ENCODE data around the gene PNRC2. TPM values are rescaled to one million over a fixed set of nuclear protein-coding genes. Genes with fewer than 3 reads are reported as not detected.
A peak's percentile ranks its signal among the peaks of the same experiment; 100 is the strongest.

The PNRC2 gene
- total and polyA plus RNA-seq, 2 of the 13 experiments (the other 11 are each of a cell fraction or from before 2014, with no cell fraction given) = 74.9 to 97.5 TPM

- no peak for TF ChIP-seq ATF4 (CRISPR knock-in tag; IDR thresholded peaks at IDR 0.05)
- no peak for TF ChIP-seq KMT2B (CRISPR knock-in tag; IDR thresholded peaks at IDR 0.05)
- TF ChIP-seq REST (IDR thresholded peaks at IDR 0.05; ENCODE audit: borderline replicate concordance in 1 of 2, low read depth in 1 of 2, low read length in 2 of 2) = no peak
- TF ChIP-seq STAT6 (CRISPR knock-in tag; IDR thresholded peaks at IDR 0.05; ENCODE audit: borderline replicate concordance) = no peak
- peak; percentile 96 for TF ChIP-seq FOSL2 (CRISPR knock-in tag; IDR thresholded peaks at IDR 0.05)
- TF ChIP-seq HIC2 (CRISPR knock-in tag; IDR thresholded peaks at IDR 0.05; ENCODE audit: low read depth) = peak; percentile 51; the same call in 1 of the 2 replicates
- no peak for TF ChIP-seq JDP2 (CRISPR knock-in tag; IDR thresholded peaks at IDR 0.05; ENCODE audit: borderline replicate concordance)
- no peak for TF ChIP-seq ZNF713 (CRISPR knock-in tag; IDR thresholded peaks at IDR 0.05)
- TF ChIP-seq ELF3 (CRISPR knock-in tag; IDR thresholded peaks at IDR 0.05) = peak; percentile 36; the same call in 1 of the 2 replicates
- no peak for TF ChIP-seq NFYC (CRISPR knock-in tag; IDR thresholded peaks at IDR 0.05)
- 0 out of 2 replicates have a peak, but pooled peaks have one; percentile 23 for TF ChIP-seq ZFX (CRISPR knock-in tag; IDR thresholded peaks at IDR 0.05; ENCODE audit: low read depth)
- peak; percentile 52; the same call in 1 of the 2 replicates for TF ChIP-seq SOX5 (CRISPR knock-in tag; IDR thresholded peaks at IDR 0.05; ENCODE audit: borderline replicate concordance)
- TF ChIP-seq SOX13 (IDR thresholded peaks at IDR 0.05) = no peak
- TF ChIP-seq SOX13 (CRISPR knock-in tag; conservative IDR thresholded peaks at IDR 0.05 in 1 of 2, IDR thresholded peaks at IDR 0.05 in 1 of 2) = peak in 1 of 2 experiments; percentile 41; a peak in 2 of 4 replicates
- no peak for TF ChIP-seq SOX6 (IDR thresholded peaks at IDR 0.05)
- 0 out of 2 replicates have a peak, but pooled peaks have one; percentile 44 for TF ChIP-seq SOX6 (CRISPR knock-in tag; IDR thresholded peaks at IDR 0.05)
- TF ChIP-seq ARID5B (CRISPR knock-in tag; IDR thresholded peaks at IDR 0.05) = peak; percentile 67
Measured at GRCh38 chr1:24009406-24009805, 49.8 kb downstream of the PNRC2 start (continued).
